Gastroesophageal sphincter (tissue), 4 donors: ENCODE measurements around the gene INSIG1. TPM values are rescaled to one million over a fixed set of nuclear protein-coding genes. Genes with fewer than 3 reads are reported as not detected.

ENCODE experiments used
- ATAC-seq: fragments of 150-250 bp; one replicate; pipeline ENCODE4 v1.9.1; 2016; ENCODE audit warnings: mild to moderate bottlenecking, moderate library complexity
- H3K27ac ChIP-seq, 4 donors: fragments of 200-600 bp; sonication (generic) in 3 of 4; 1 replicate in 3 of 4; 2 replicates in 1 of 4; pipeline ENCODE4 v1.5.1; 2016 to 2019
- H3K27me3 ChIP-seq: fragments of 200-600 bp; sonication (generic); one replicate; pipeline ENCODE4 v1.5.1; 2019
- H3K36me3 ChIP-seq, 2 donors: fragments of 200-600 bp; sonication (generic); one replicate each; pipeline ENCODE4 v1.5.1; 2019; ENCODE audit warnings: control low read depth in 1 of 2
- H3K4me1 ChIP-seq, 3 donors: fragments of 200-600 bp; sonication (generic); 1 replicate in 2 of 3; 2 replicates in 1 of 3; pipeline ENCODE4 v1.5.1; 2016 to 2019; ENCODE audit warnings: control low read depth in 2 of 3
- H3K4me3 ChIP-seq, 2 donors: fragments of 200-600 bp; sonication (generic); one replicate each; pipeline ENCODE4 v1.5.1; 2019; ENCODE audit warnings: mild to moderate bottlenecking in 1 of 2, moderate library complexity in 1 of 2
- H3K9me3 ChIP-seq, 3 donors: fragments of 200-600 bp; sonication (generic); one replicate each; pipeline ENCODE4 v1.5.1; 2017 to 2019; ENCODE audit warnings: control low read depth in 2 of 3
- CTCF ChIP-seq, 4 experiments: fragments of 200-600 bp in 2 of 4; fragments of 450-650 bp in 2 of 4; sonication (generic) in 1 of 4; IDR thresholded peaks; one replicate each; pipeline ENCODE4 v1.5.1; 2017 to 2019; ENCODE audit warnings: antibody characterized with exemption in 4 of 4, mild to moderate bottlenecking in 2 of 4, moderate library complexity in 2 of 4
- EP300 ChIP-seq: sonication (generic); formaldehyde crosslinking; IDR thresholded peaks from one replicate; pipeline ENCODE4 v1.6.1; 2017; ENCODE audit warnings: antibody characterized with exemption, mild to moderate bottlenecking
- POLR2A ChIP-seq, 2 donors: fragments of 450-650 bp; IDR thresholded peaks; one replicate each; pipeline ENCODE4 v1.6.1; 2017; ENCODE audit warnings: antibody characterized with exemption in 2 of 2, mild to moderate bottlenecking in 2 of 2, moderate library complexity in 1 of 2
- POLR2AphosphoS5 ChIP-seq: sonication (generic); formaldehyde crosslinking; IDR thresholded peaks from one replicate; pipeline ENCODE4 v1.6.1; 2017; ENCODE audit warnings: antibody characterized with exemption
- WGBS, 2 donors: methylation state at CpG; one replicate each; pipeline ENCODE4 v1.1.5; 2018; ENCODE audit warnings: low coverage in 1 of 2; 5-methylcytosine and 5-hydroxymethylcytosine counted together
- total RNA-seq, 4 donors: library from RNA; depleted of rRNA; stranded (reverse); fragments of >200 nt; gene quantifications; one replicate each; pipeline ENCODE4 v1.1.0, GENCODE V29; 2016

Gene INSIG1
- total RNA-seq, 4 donors from 2014 or later: 18.8 to 52.1 (median 30.7) TPM

DNA sequence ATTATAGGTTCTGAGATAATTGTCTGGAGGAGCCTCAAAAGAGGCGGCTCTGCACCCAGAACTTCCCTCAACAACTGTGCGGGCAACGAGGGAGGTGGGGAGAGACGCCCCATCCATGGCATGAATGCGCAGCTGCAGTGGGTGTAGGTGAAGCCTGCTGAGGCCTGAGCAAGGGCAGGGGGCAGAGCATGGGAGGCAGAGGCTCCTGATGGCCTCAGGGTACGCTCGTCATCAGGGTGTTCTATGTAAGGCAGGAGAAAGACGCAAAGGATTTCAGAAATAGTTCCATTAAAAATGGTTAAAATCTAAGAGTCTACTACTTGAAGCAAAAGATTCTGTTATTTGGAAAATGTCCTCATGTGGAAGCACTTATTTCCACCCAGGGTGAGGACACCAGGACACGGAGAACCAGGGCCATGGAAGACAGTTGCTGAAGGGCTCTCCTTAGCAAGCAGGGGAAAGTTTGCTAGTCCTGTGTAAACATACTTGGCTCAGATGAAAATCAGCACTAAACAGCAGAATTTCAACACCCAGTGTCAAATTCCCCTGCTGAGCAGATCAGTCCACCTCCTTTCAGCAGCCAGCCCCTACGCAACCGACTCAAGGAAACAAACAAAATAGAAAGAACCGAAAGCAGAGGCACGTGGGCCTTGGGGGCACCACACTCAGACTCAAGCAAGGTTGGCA is 18.9 kb downstream of the INSIG1 start:
- no peak overlapping the region for H3K4me3 ChIP-seq
- WGBS, 2 donors: 66 to 73% methylated on average over 3 to 5 of the region's 13 CpGs
- no peaks in the 10 kb centered on the region for H3K36me3 ChIP-seq
- TF ChIP-seq POLR2A (IDR thresholded peaks at IDR 0.05) (no peak), POLR2AphosphoS5 (no peak), EP300 (no peak), CTCF (IDR thresholded peaks at IDR 0.05) (no peak)
- H3K4me1 ChIP-seq: no peaks in the 10 kb centered on the region
- H3K27ac ChIP-seq: no peak overlapping the region
- no peaks in the 10 kb centered on the region for H3K9me3 ChIP-seq
- H3K27me3 ChIP-seq: peaks cover 33% of the 10 kb centered on the region
- no peak for ATAC-seq

DNA sequence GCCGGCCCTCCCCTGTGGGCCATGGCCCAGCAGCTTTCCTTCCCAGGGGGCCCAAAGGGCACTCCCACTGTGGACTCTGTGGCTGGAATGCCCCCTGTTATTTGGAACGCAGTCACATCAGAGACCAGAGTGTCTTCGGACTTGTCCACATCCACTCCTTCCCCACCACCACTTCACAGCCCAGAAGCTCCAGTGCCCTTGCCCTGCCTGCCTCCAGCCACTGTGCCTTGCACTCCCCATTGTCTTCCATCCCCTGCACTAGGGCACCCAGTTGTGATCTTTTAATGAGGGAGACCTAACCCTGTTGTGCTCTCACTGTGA is 19.4 kb downstream of the INSIG1 start:
- H3K9me3 ChIP-seq: no peaks in the 10 kb centered on the region
- peaks cover 36% of the 10 kb centered on the region for H3K27me3 ChIP-seq
- TF ChIP-seq POLR2AphosphoS5 (no peak), CTCF (IDR thresholded peaks at IDR 0.05) (no peak), POLR2A (IDR thresholded peaks at IDR 0.05) (no peak), EP300 (no peak)
- no peak overlapping the region for H3K27ac ChIP-seq
- H3K4me1 ChIP-seq: no peaks in the 10 kb centered on the region
- 78 to 100% methylated on average over 1 of the region's 3 CpGs for WGBS, 2 donors
- no peaks in the 10 kb centered on the region for H3K36me3 ChIP-seq
- ATAC-seq: no peak
- H3K4me3 ChIP-seq: no peak overlapping the region

DNA sequence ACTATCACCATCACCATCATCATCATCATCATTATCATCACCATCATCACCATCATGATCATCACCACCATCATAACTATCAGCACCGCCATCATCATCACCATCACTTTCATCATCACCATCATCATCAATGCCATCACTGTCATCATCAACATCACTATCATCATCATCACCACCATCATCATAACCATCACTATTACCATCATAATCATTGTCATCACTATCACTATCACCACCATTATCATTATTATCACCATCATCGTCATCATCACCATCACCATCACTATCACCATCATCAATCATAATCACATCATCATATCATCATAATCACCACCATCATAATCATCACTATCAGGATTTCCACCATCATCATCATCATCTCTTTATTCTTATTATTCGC is 20.6 kb downstream of the INSIG1 start:
- no peak for ATAC-seq
- WGBS, 2 donors: 90 to 100% methylated on average over 3 of the region's 3 CpGs
- Histone ChIP-seq H3K4me1 (no peaks in the 10 kb centered on the region), H3K9me3 (no peaks in the 10 kb centered on the region), H3K36me3 (no peaks in the 10 kb centered on the region), H3K27me3 (peaks cover 47% of the 10 kb centered on the region), H3K4me3 (no peak overlapping the region), H3K27ac (no peak overlapping the region)
- TF ChIP-seq EP300: no peak
- no peak for TF ChIP-seq CTCF (IDR thresholded peaks at IDR 0.05)
- no peak for TF ChIP-seq POLR2A (IDR thresholded peaks at IDR 0.05)
- no peak for TF ChIP-seq POLR2AphosphoS5

GRCh38 chr7:155322530-155322929 is 24.9 kb downstream of the INSIG1 start:
- TF ChIP-seq POLR2A (IDR thresholded peaks at IDR 0.05) (no peak), EP300 (no peak), POLR2AphosphoS5 (no peak), CTCF (IDR thresholded peaks at IDR 0.05) (no peak)
- no peaks in the 10 kb centered on the region for H3K9me3 ChIP-seq
- H3K27ac ChIP-seq: no peak overlapping the region
- no peaks in the 10 kb centered on the region for H3K36me3 ChIP-seq
- no peak for ATAC-seq
- 53 to 61% methylated on average over 6 to 8 of the region's 10 CpGs for WGBS, 2 donors
- H3K27me3 ChIP-seq: peaks cover 60% of the 10 kb centered on the region
- no peaks in the 10 kb centered on the region for H3K4me1 ChIP-seq
- H3K4me3 ChIP-seq: no peak overlapping the region

- no peak for ATAC-seq
- Histone ChIP-seq H3K27ac (no peak overlapping the region), H3K27me3 (peaks cover 66% of the 10 kb centered on the region), H3K4me1 (no peaks in the 10 kb centered on the region), H3K9me3 (no peaks in the 10 kb centered on the region), H3K4me3 (no peak overlapping the region), H3K36me3 (no peaks in the 10 kb centered on the region)
- TF ChIP-seq POLR2A (IDR thresholded peaks at IDR 0.05): no peak
These were observed 25.4 kb downstream of the INSIG1 start for GRCh38 chr7:155323001-155323638.
